Upper lobe of right lung (tissue), 1 donor: Measurements from ENCODE around the gene MPP3. TPM values are rescaled to one million over a fixed set of nuclear protein-coding genes. Genes with fewer than 3 reads are reported as not detected.

Experiments
- ATAC-seq: fragments of 200-7000 bp; cut with Tn5 transposase; one replicate; pipeline ENCODE4 v1.9.1; 2020; ENCODE audit warnings: mild to moderate bottlenecking, moderate library complexity
- DNase-seq: peaks from one replicate; pipeline ENCODE4 v3.0.0-alpha.2; 2020
- H3K27ac ChIP-seq: fragments of 200-600 bp; one replicate; pipeline ENCODE4 v1.8.0; 2022
- H3K27me3 ChIP-seq: fragments of 200-600 bp; one replicate; pipeline ENCODE4 v1.8.0; 2022; ENCODE audit warnings: mild to moderate bottlenecking
- H3K36me3 ChIP-seq: fragments of 200-600 bp; one replicate; pipeline ENCODE4 v1.8.0; 2022
- H3K4me1 ChIP-seq: fragments of 200-600 bp; one replicate; pipeline ENCODE4 v1.8.0; 2022
- H3K4me3 ChIP-seq: fragments of 200-600 bp; one replicate; pipeline ENCODE4 v1.8.0; 2022; ENCODE audit warnings: mild to moderate bottlenecking
- H3K9me3 ChIP-seq: fragments of 200-600 bp; one replicate; pipeline ENCODE4 v1.8.0; 2022
- CTCF ChIP-seq: fragments of 200-600 bp; IDR thresholded peaks from one replicate; pipeline ENCODE4 v1.8.0; 2022; ENCODE audit warnings: antibody characterized with exemption
- intact Hi-C: fragments of 100-400 bp; cut with DNase I; formaldehyde crosslinking; loops from one replicate; pipeline ENCODE4 v1.11.0; 2022
- total RNA-seq: library from RNA; stranded (reverse); fragmentation: NEBNext Ultra II Directional; extraction: Animal tissue kit (Norgen Biotek cat#: 25700); gene quantifications from one replicate; pipeline ENCODE4 v1.2.1, GENCODE V29; 2021
- donor health status: DM: no; HTN: yes; CAD: no; lungs with severe emphysema.

Gene MPP3
- total RNA-seq, 1 donor from 2014 or later: 28.6 TPM

GRCh38 chr17:43779145-43780125 lies 53.5 kb downstream of the MPP3 start:
- TF ChIP-seq CTCF: no peak
- Histone ChIP-seq H3K36me3 (peaks cover 4% of the 10 kb centered on the region), H3K9me3 (no peaks in the 10 kb centered on the region), H3K4me3 (peak overlapping the region; percentile 99), H3K4me1 (peaks cover 40% of the 10 kb centered on the region), H3K27me3 (no peaks in the 10 kb centered on the region), H3K27ac (peak overlapping the region; percentile 100)
- intact Hi-C loops: loop anchor here (10.0 kb wide), 1 partner anchor 65 kb away; the partner anchor contains the start of gene CD300LG
- DNase-seq (no peak), ATAC-seq (peak; percentile 11)

GRCh38 chr17:43778337-43779144 lies 54.4 kb downstream of the MPP3 start, which contains the start of gene DUSP3:
TSS of gene DUSP3 (minus strand) at chr17:43778977. CDS start at chr17:43778924, 53 bp downstream.
- H3K4me3 ChIP-seq: peak within 1 kb of the TSS; percentile 99
- peak; percentile 98 for DNase-seq
- H3K27me3 ChIP-seq: no peaks in the 10 kb centered on the region
- H3K27ac ChIP-seq: peak within 1 kb of the TSS; percentile 100
- peaks cover 40% of the 10 kb centered on the region for H3K4me1 ChIP-seq
- H3K36me3 ChIP-seq: peaks cover 13% of the 10 kb centered on the region
- H3K9me3 ChIP-seq: no peaks in the 10 kb centered on the region
- ATAC-seq: peak; percentile 95
- no peak for TF ChIP-seq CTCF
- intact Hi-C loops: no loop called here

GRCh38 chr17:43774304-43775250 lies 58.4 kb downstream of the MPP3 start:
- Histone ChIP-seq H3K36me3 (peaks cover 50% of the 10 kb centered on the region), H3K27me3 (no peaks in the 10 kb centered on the region), H3K9me3 (no peaks in the 10 kb centered on the region), H3K27ac (no peak overlapping the region), H3K4me3 (no peak overlapping the region), H3K4me1 (peaks cover 33% of the 10 kb centered on the region)
- no peak for ATAC-seq
- no peak for DNase-seq
- intact Hi-C loops: no loop called here
- no peak for TF ChIP-seq CTCF

- intact Hi-C loops: no loop called here
- TF ChIP-seq CTCF: no peak
- Histone ChIP-seq H3K36me3 (peaks cover 65% of the 10 kb centered on the region), H3K4me1 (peaks cover 35% of the 10 kb centered on the region), H3K27me3 (no peaks in the 10 kb centered on the region), H3K4me3 (no peak overlapping the region), H3K27ac (no peak overlapping the region), H3K9me3 (no peaks in the 10 kb centered on the region)
- ATAC-seq (peak; percentile 5), DNase-seq (no peak)
Observed at GRCh38 chr17:43772877-43773648, 59.9 kb downstream of the MPP3 start.
